Measurements from ENCODE around the gene SP110.

DNA sequence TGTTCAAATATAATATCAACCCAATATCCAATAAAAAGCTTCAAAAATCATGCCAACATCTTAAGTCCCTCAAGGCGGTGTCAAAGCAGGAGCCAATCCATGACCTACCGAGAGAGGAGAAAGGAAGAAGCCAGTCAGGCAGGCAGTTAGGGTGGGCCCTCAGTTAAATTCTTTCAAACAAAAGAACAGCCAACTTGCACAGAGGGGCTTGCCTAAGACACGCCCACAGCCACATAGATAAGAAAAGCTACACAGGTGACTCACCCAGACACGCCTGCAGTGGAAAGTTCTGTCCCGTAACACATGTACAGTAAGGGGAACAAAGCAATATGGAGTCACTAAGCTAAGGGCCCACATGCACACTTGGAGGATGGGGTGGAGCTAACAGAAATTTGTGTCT lies 61.3 kb downstream of the SP110 start:
- TF ChIP-seq, protein P1, sequence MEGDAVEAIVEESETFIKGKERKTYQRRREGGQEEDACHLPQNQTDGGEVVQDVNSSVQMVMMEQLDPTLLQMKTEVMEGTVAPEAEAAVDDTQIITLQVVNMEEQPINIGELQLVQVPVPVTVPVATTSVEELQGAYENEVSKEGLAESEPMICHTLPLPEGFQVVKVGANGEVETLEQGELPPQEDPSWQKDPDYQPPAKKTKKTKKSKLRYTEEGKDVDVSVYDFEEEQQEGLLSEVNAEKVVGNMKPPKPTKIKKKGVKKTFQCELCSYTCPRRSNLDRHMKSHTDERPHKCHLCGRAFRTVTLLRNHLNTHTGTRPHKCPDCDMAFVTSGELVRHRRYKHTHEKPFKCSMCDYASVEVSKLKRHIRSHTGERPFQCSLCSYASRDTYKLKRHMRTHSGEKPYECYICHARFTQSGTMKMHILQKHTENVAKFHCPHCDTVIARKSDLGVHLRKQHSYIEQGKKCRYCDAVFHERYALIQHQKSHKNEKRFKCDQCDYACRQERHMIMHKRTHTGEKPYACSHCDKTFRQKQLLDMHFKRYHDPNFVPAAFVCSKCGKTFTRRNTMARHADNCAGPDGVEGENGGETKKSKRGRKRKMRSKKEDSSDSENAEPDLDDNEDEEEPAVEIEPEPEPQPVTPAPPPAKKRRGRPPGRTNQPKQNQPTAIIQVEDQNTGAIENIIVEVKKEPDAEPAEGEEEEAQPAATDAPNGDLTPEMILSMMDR (IDR thresholded peaks at IDR 0.05): no peak
- no peak for TF ChIP-seq POLR2A (IDR thresholded peaks at IDR 0.05)

All from ovary (tissue), 3 donors.